GM13976 (cell line): ENCODE results near the gene GARIN5A.

Source experiments
- DNase-seq: peaks from one replicate; pipeline ENCODE4 v3.0.0; 2012; ENCODE audit warnings: low spot score
- CTCF ChIP-seq: IDR thresholded peaks from 2 replicates; pipeline ENCODE4 v1.5.1; 2012; ENCODE audit warnings: borderline replicate concordance, mild to moderate bottlenecking; ENCODE audit not compliant: insufficient read depth; ENCODE audit errors: extremely low read depth, missing control alignments, control extremely low read depth
- in situ Hi-C: fragments of 300-500 bp; cut with MboI; formaldehyde crosslinking; loops from one replicate; pipeline ENCODE4 v1.12.0; 2022; ENCODE audit warnings: low sequenced_read_pairs, mixed read lengths, inconsistent platforms; ENCODE audit not compliant: unreplicated experiment

GARIN5A gene

GRCh38 chr19:50481351-50482149, 4.9 kb upstream of the GARIN5A start:
- in situ Hi-C loops: no loop called here
- no peak for DNase-seq
- TF ChIP-seq CTCF: no peak

GRCh38 chr19:50480281-50481111, 3.8 kb upstream of the GARIN5A start:
- DNase-seq: no peak
- in situ Hi-C loops: no loop called here

GRCh38 chr19:50479761-50480251, 3.2 kb upstream of the GARIN5A start:
- in situ Hi-C loops: no loop called here
- TF ChIP-seq CTCF: no peak

More at GRCh38 chr19:50480281-50481111, 3.8 kb upstream of the GARIN5A start:
- TF ChIP-seq CTCF: no peak

GRCh38 chr19:50478901-50479715, 2.5 kb upstream of the GARIN5A start:
- no peak for DNase-seq
- in situ Hi-C loops: no loop called here
- TF ChIP-seq CTCF: no peak

More at GRCh38 chr19:50479761-50480251, 3.2 kb upstream of the GARIN5A start:
- DNase-seq: no peak

GRCh38 chr19:50477751-50478515, 1.3 kb upstream of the GARIN5A start:
- in situ Hi-C loops: no loop called here
- DNase-seq: no peak
- no peak for TF ChIP-seq CTCF
